Measurements from ENCODE around the gene ITGB1.
A peak's percentile ranks its signal among the peaks of the same experiment; 100 is the strongest.
"Not testable (repeated sequence)": the region's sequence is repeated elsewhere in the genome, so short reads cannot be mapped to it uniquely, and the experiment has no call there.

ITGB1 gene

GRCh38 chr10:32958085-32959005 lies at the start of gene ITGB1:
Gene ITGB1 (minus strand): TSS chr10:32958230. CDS start chr10:32935558, 22,672 bp downstream.
- H3K36me3 ChIP-seq (replicated peaks), result no peaks in the 10 kb centered on the region
- H3K27me3 ChIP-seq (ENCODE audit: low read depth), result no peaks in the 10 kb centered on the region
- in situ Hi-C loops (cut with MboI; ENCODE audit: low sequenced_read_pairs), result no loop called here
- peaks cover 31% of the 10 kb centered on the region for H3K4me1 ChIP-seq
- H3K4me3 ChIP-seq, result peak within 1 kb of the TSS; percentile 89
- DNase-seq (ENCODE audit: low spot score in 2 of 2), result peak; percentile 92 to 97
- no peaks in the 10 kb centered on the region for H3K9me3 ChIP-seq

GRCh38 chr10:33006342-33006887 lies 48.4 kb upstream of the ITGB1 start:
- H3K4me1 ChIP-seq, result peaks cover 18% of the 10 kb centered on the region
- peaks cover 3% of the 10 kb centered on the region; the same call in 1 of the 2 replicates for H3K27me3 ChIP-seq (ENCODE audit: low read depth)
- no peak overlapping the region for H3K4me3 ChIP-seq
- in situ Hi-C loops (cut with MboI; ENCODE audit: low sequenced_read_pairs), result loop anchor here (10.0 kb wide), 1 partner anchor 102 kb away; no protein-coding TSS in a partner anchor
- no peak for DNase-seq (ENCODE audit: low spot score in 2 of 2)
- no peaks in the 10 kb centered on the region for H3K9me3 ChIP-seq
- no peaks in the 10 kb centered on the region; the same call in 1 of the 2 replicates for H3K36me3 ChIP-seq (replicated peaks)

GRCh38 chr10:33005322-33006301 lies 47.6 kb upstream of the ITGB1 start:
- Histone ChIP-seq H3K9me3 (no peaks in the 10 kb centered on the region), H3K4me1 (peaks cover 18% of the 10 kb centered on the region), H3K36me3 (replicated peaks) (no peaks in the 10 kb centered on the region; the same call in 1 of the 2 replicates), H3K4me3 (peak overlapping the region; percentile 20), H3K27me3 (ENCODE audit: low read depth) (peaks cover 3% of the 10 kb centered on the region; the same call in 1 of the 2 replicates)
- DNase-seq (ENCODE audit: low spot score in 2 of 2), result peak; percentile 43 to 78
- in situ Hi-C loops (cut with MboI; ENCODE audit: low sequenced_read_pairs), result loop anchor here (10.0 kb wide), 1 partner anchor 101 kb away; no protein-coding TSS in a partner anchor

GRCh38 chr10:33001908-33002492 lies 44.0 kb upstream of the ITGB1 start:
- no peaks in the 10 kb centered on the region for H3K27me3 ChIP-seq (ENCODE audit: low read depth)
- no peaks in the 10 kb centered on the region; the same call in 1 of the 2 replicates for H3K9me3 ChIP-seq
- H3K4me1 ChIP-seq, result peaks cover 11% of the 10 kb centered on the region
- no peaks in the 10 kb centered on the region for H3K36me3 ChIP-seq (replicated peaks)
- in situ Hi-C loops (cut with MboI; ENCODE audit: low sequenced_read_pairs), result loop anchor here (5.0 to 10.0 kb wide), 2 partner anchors 97 to 210 kb away; no protein-coding TSS in a partner anchor
- no peak for DNase-seq (ENCODE audit: low spot score in 2 of 2)
- no peak overlapping the region for H3K4me3 ChIP-seq

- H3K27me3 ChIP-seq (ENCODE audit: low read depth); in situ Hi-C loops (cut with MboI; ENCODE audit: low sequenced_read_pairs); DNase-seq (ENCODE audit: low spot score in 2 of 2); H3K9me3 ChIP-seq; H3K36me3 ChIP-seq (replicated peaks); H3K4me1 ChIP-seq; H3K4me3 ChIP-seq: not testable (repeated sequence)
These were observed 40.1 kb upstream of the ITGB1 start for GRCh38 chr10:32998060-32998581.

- no peaks in the 10 kb centered on the region for H3K4me1 ChIP-seq
- no peak for DNase-seq (ENCODE audit: low spot score in 2 of 2)
- in situ Hi-C loops (cut with MboI; ENCODE audit: low sequenced_read_pairs), result no loop called here
These were observed 37.7 kb upstream of the ITGB1 start for GRCh38 chr10:32995751-32996150.

GRCh38 chr10:32995066-32995622 lies 37.1 kb upstream of the ITGB1 start:
- in situ Hi-C loops (cut with MboI; ENCODE audit: low sequenced_read_pairs), result no loop called here
- DNase-seq (ENCODE audit: low spot score in 2 of 2), result no peak
- Histone ChIP-seq H3K27me3 (ENCODE audit: low read depth) (no peaks in the 10 kb centered on the region), H3K9me3 (no peaks in the 10 kb centered on the region; the same call in 1 of the 2 replicates), H3K4me1 (no peaks in the 10 kb centered on the region), H3K4me3 (no peak overlapping the region), H3K36me3 (replicated peaks) (no peaks in the 10 kb centered on the region)

More at GRCh38 chr10:32995751-32996150, 37.7 kb upstream of the ITGB1 start:
- Histone ChIP-seq H3K36me3 (replicated peaks) (no peaks in the 10 kb centered on the region), H3K9me3 (no peaks in the 10 kb centered on the region; the same call in 1 of the 2 replicates), H3K4me3 (no peak overlapping the region), H3K27me3 (ENCODE audit: low read depth) (no peaks in the 10 kb centered on the region)

GRCh38 chr10:32994632-32995031 lies 36.6 kb upstream of the ITGB1 start:
- H3K4me3 ChIP-seq; H3K36me3 ChIP-seq (replicated peaks); in situ Hi-C loops (cut with MboI; ENCODE audit: low sequenced_read_pairs); H3K9me3 ChIP-seq; H3K27me3 ChIP-seq (ENCODE audit: low read depth); H3K4me1 ChIP-seq; DNase-seq (ENCODE audit: low spot score in 2 of 2): not testable (repeated sequence)

GRCh38 chr10:32992310-32992709 lies 34.3 kb upstream of the ITGB1 start:
- H3K36me3 ChIP-seq (replicated peaks); H3K4me3 ChIP-seq; H3K9me3 ChIP-seq; DNase-seq (ENCODE audit: low spot score in 2 of 2); in situ Hi-C loops (cut with MboI; ENCODE audit: low sequenced_read_pairs); H3K27me3 ChIP-seq (ENCODE audit: low read depth); H3K4me1 ChIP-seq: not testable (repeated sequence)

GRCh38 chr10:32990811-32991210 lies 32.8 kb upstream of the ITGB1 start:
- H3K4me3 ChIP-seq, result no peak overlapping the region
- no peaks in the 10 kb centered on the region for H3K9me3 ChIP-seq
- no peak for DNase-seq (ENCODE audit: low spot score in 2 of 2)
- H3K36me3 ChIP-seq (replicated peaks), result no peaks in the 10 kb centered on the region
- peaks cover 3% of the 10 kb centered on the region for H3K4me1 ChIP-seq
- H3K27me3 ChIP-seq (ENCODE audit: low read depth), result no peaks in the 10 kb centered on the region
- in situ Hi-C loops (cut with MboI; ENCODE audit: low sequenced_read_pairs), result no loop called here

- in situ Hi-C loops (cut with MboI; ENCODE audit: low sequenced_read_pairs), result no loop called here
- H3K27me3 ChIP-seq (ENCODE audit: low read depth), result no peaks in the 10 kb centered on the region
- no peak overlapping the region for H3K4me3 ChIP-seq
- H3K4me1 ChIP-seq, result peaks cover 7% of the 10 kb centered on the region
- no peak for DNase-seq (ENCODE audit: low spot score in 2 of 2)
- no peaks in the 10 kb centered on the region for H3K36me3 ChIP-seq (replicated peaks)
- no peaks in the 10 kb centered on the region for H3K9me3 ChIP-seq
These were observed 30.6 kb upstream of the ITGB1 start for GRCh38 chr10:32988604-32989003.

GRCh38 chr10:32987172-32987571 lies 29.1 kb upstream of the ITGB1 start:
- in situ Hi-C loops (cut with MboI; ENCODE audit: low sequenced_read_pairs), result no loop called here
- peaks cover 7% of the 10 kb centered on the region for H3K4me1 ChIP-seq
- no peak for DNase-seq (ENCODE audit: low spot score in 2 of 2)
- H3K36me3 ChIP-seq (replicated peaks), result no peaks in the 10 kb centered on the region
- no peaks in the 10 kb centered on the region for H3K27me3 ChIP-seq (ENCODE audit: low read depth)
- H3K9me3 ChIP-seq, result no peaks in the 10 kb centered on the region
- H3K4me3 ChIP-seq, result no peak overlapping the region
